GM21360 (cell line): ENCODE results near the gene HPCA.

ENCODE experiments used
- ATAC-seq: cut with Tn5 transposase; IDR thresholded peaks from one replicate; pipeline ENCODE4 v1.9.1; 2021; ENCODE audit warnings: mild to moderate bottlenecking, moderate library complexity; ENCODE audit not compliant: unreplicated experiment

HPCA gene

GRCh38 chr1:32870615-32871363 lies 15.5 kb upstream of the HPCA start, which contains the start of gene FNDC5:
Gene FNDC5, minus strand, starts transcription at chr1:32870912.
- ATAC-seq: no peak

GRCh38 chr1:32871364-32872191 lies 14.7 kb upstream of the HPCA start:
- no peak for ATAC-seq

- no peak for ATAC-seq
Observed at GRCh38 chr1:32872192-32872460, 14.2 kb upstream of the HPCA start.

GRCh38 chr1:32873484-32873883 lies 12.8 kb upstream of the HPCA start:
- ATAC-seq: no peak

GRCh38 chr1:32874860-32875752 lies 11.2 kb upstream of the HPCA start:
- ATAC-seq: no peak

GRCh38 chr1:32876341-32877210 lies 9.7 kb upstream of the HPCA start:
- no peak for ATAC-seq

- ATAC-seq: no peak
Observed at GRCh38 chr1:32877211-32878110, 8.8 kb upstream of the HPCA start.

GRCh38 chr1:32878183-32878582 lies 8.1 kb upstream of the HPCA start:
- ATAC-seq: no peak

GRCh38 chr1:32878637-32879041 lies 7.7 kb upstream of the HPCA start:
- no peak for ATAC-seq

- no peak for ATAC-seq
Observed at GRCh38 chr1:32881291-32881690, 5.0 kb upstream of the HPCA start.

- no peak for ATAC-seq
Observed at GRCh38 chr1:32881871-32882850, 4.1 kb upstream of the HPCA start.

- no peak for ATAC-seq
Observed at GRCh38 chr1:32883338-32884031, 2.8 kb upstream of the HPCA start.

GRCh38 chr1:32884032-32884372 lies 2.3 kb upstream of the HPCA start:
- no peak for ATAC-seq

GRCh38 chr1:32884726-32885125 lies 1.6 kb upstream of the HPCA start:
- ATAC-seq: no peak

GRCh38 chr1:32885676-32886003 lies 651 bp upstream of the HPCA start:
- ATAC-seq: no peak

GRCh38 chr1:32886828-32887414 lies 630 bp downstream of the HPCA start:
- no peak for ATAC-seq

- no peak for ATAC-seq
Observed at GRCh38 chr1:32887623-32888022, 1.3 kb downstream of the HPCA start.

- no peak for ATAC-seq
Observed at GRCh38 chr1:32888134-32888533, 1.8 kb downstream of the HPCA start.
